HFFc6 (cell line): Measurements from ENCODE around the gene SPIRE2. TPM values are rescaled to one million over a fixed set of nuclear protein-coding genes. Genes with fewer than 3 reads are reported as not detected.

ENCODE experiments used
- DNase-seq: peaks from one replicate; pipeline ENCODE4 v3.0.0-alpha.2; 2018
- H3K27ac Mint-ChIP-seq: 2 replicates; pipeline ENCODE4 v1.8.0; 2020; ENCODE audit warnings: mild to moderate bottlenecking, mixed read lengths
- H3K27me3 Mint-ChIP-seq: 2 replicates; pipeline ENCODE4 v1.8.0; 2021; ENCODE audit warnings: mild to moderate bottlenecking, moderate library complexity, mixed read lengths; ENCODE audit not compliant: insufficient read depth
- H3K36me3 Mint-ChIP-seq: 2 replicates; pipeline ENCODE4 v1.8.0; 2021; ENCODE audit warnings: low read depth, mixed read lengths
- H3K4me1 Mint-ChIP-seq: 2 replicates; pipeline ENCODE4 v1.8.0; 2020; ENCODE audit warnings: low read depth, mixed read lengths
- H3K4me3 Mint-ChIP-seq: 2 replicates; pipeline ENCODE4 v1.8.0; 2020; ENCODE audit warnings: mild to moderate bottlenecking, moderate library complexity, mixed read lengths
- H3K9me3 Mint-ChIP-seq: 2 replicates; pipeline ENCODE4 v1.8.0; 2020; ENCODE audit warnings: mild to moderate bottlenecking, mixed read lengths
- CTCF ChIP-seq: fragments of 200-600 bp; sonication (generic); IDR thresholded peaks from 2 replicates; pipeline ENCODE4 v1.5.0; 2021; ENCODE audit warnings: antibody characterized with exemption, mild to moderate bottlenecking
- total RNA-seq, 6 experiments: library from RNA; stranded (reverse); fragmentation: NEBNext Ultra II Directional; extraction: Animal tissue kit (Norgen Biotek cat#: 25700); gene quantifications; 2 replicates in 1 of 6; 3 replicates in 5 of 6; pipeline ENCODE4 v1.2.3, GENCODE V29; 2021

SPIRE2 gene
- total RNA-seq, 6 experiments from 2014 or later: 1.5 to 2.5 (median 1.9) TPM

DNA sequence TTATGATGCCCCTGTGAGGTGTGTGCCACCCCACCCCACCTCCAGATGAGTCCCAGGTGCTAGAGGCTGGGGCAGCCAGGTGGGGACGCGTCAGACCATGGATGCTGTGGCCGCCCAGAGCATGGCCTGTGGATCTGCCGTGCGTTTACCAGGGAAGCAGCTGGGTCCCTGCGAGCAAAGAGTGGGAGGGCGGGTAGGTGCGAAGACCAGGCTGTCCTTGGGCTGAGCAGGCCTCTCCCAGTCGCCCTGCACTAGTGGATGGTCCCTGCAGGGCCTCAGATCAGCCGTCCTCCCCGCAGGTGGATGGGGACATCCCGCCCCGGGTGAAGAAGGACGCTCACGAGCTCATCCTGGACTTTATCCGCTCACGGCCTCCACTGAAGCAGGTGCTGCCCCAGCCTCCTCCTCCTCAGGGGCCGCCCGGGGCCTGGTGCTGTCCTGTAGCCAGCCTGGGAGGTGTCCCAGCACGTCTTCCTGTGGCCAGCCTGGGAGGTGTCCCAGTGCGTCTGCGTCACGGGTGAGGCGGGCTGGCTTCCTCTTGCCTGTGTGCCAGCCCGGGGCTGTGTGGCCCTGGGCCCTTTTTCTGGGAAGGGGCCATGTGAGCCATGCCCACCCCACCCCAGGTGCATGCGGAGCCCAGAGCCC, 27.1 kb downstream of the SPIRE2 start:
- Mint-ChIP-seq H3K27me3 (peaks cover 5% of the 10 kb centered on the region), H3K4me1 (no peaks in the 10 kb centered on the region), H3K27ac (no peak overlapping the region), H3K9me3 (no peaks in the 10 kb centered on the region), H3K36me3 (no peaks in the 10 kb centered on the region), H3K4me3 (no peak overlapping the region)
- TF ChIP-seq CTCF: no peak
- no peak for DNase-seq

- no peak for DNase-seq
- H3K27me3 Mint-ChIP-seq: peaks cover 6% of the 10 kb centered on the region
- no peak overlapping the region for H3K27ac Mint-ChIP-seq
- no peaks in the 10 kb centered on the region for H3K4me1 Mint-ChIP-seq
- TF ChIP-seq CTCF: no peak
- no peaks in the 10 kb centered on the region for H3K9me3 Mint-ChIP-seq
- H3K4me3 Mint-ChIP-seq: no peak overlapping the region
- H3K36me3 Mint-ChIP-seq: no peaks in the 10 kb centered on the region
These were observed 27.7 kb downstream of the SPIRE2 start for GRCh38 chr16:89855986-89856385.

DNA sequence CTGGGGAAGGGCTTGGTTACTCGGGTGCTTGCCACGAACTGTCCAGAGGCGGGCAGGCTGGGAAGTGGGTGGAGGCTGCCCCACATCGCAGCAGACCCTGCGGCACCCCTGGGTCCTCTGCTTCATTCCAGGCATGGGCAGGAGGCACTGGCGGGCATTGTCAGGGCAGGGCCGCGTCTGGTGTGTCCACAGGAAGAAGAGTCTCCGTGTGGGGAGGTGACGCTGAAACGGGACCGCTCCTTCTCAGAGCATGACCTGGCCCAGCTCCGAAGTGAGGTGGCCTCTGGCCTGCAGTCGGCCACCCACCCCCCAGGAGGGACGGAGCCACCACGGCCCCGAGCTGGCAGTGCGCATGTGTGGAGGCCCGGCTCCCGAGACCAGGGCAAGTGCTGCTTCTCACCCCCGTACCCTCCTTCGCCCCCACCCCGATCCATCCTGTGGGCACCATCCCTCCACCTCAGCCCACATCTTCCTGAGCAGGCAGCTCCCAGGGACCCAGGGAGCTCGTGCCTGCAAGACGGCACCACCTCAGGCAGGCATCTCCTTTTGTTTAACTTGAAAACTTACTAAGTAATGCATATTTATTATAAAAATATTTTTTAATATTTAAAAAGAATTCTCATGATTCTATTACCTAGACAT, 30.8 kb downstream of the SPIRE2 start:
- DNase-seq: no peak
- Mint-ChIP-seq H3K27ac (no peak overlapping the region), H3K4me3 (no peak overlapping the region), H3K4me1 (peaks cover 12% of the 10 kb centered on the region), H3K9me3 (no peaks in the 10 kb centered on the region), H3K36me3 (no peaks in the 10 kb centered on the region), H3K27me3 (peaks cover 5% of the 10 kb centered on the region)
- TF ChIP-seq CTCF: no peak

- no peak for DNase-seq
- no peak overlapping the region for H3K4me3 Mint-ChIP-seq
- H3K27me3 Mint-ChIP-seq: peaks cover 5% of the 10 kb centered on the region
- TF ChIP-seq CTCF: no peak
- no peaks in the 10 kb centered on the region for H3K36me3 Mint-ChIP-seq
- H3K27ac Mint-ChIP-seq: no peak overlapping the region
- peaks cover 18% of the 10 kb centered on the region for H3K4me1 Mint-ChIP-seq
- H3K9me3 Mint-ChIP-seq: no peaks in the 10 kb centered on the region
These were observed 31.3 kb downstream of the SPIRE2 start for GRCh38 chr16:89859615-89860007.

- no peaks in the 10 kb centered on the region for H3K9me3 Mint-ChIP-seq
- peaks cover 5% of the 10 kb centered on the region for H3K27me3 Mint-ChIP-seq
- TF ChIP-seq CTCF: peak; percentile 97
- no peak overlapping the region for H3K4me3 Mint-ChIP-seq
- peak; percentile 20 for DNase-seq
- peaks cover 25% of the 10 kb centered on the region for H3K4me1 Mint-ChIP-seq
- no peak overlapping the region for H3K27ac Mint-ChIP-seq
- H3K36me3 Mint-ChIP-seq: no peaks in the 10 kb centered on the region
These were observed 32.6 kb downstream of the SPIRE2 start for GRCh38 chr16:89860747-89861304.
